Muscle of back (tissue), 13 donors: ENCODE results near the gene TLCD3A. TPM values are rescaled to one million over a fixed set of nuclear protein-coding genes. Genes with fewer than 3 reads are reported as not detected.
A peak's percentile ranks its signal among the peaks of the same experiment; 100 is the strongest.
"Not testable (repeated sequence)": the region's sequence is repeated elsewhere in the genome, so short reads cannot be mapped to it uniquely, and the experiment has no call there.

Experiments
- DNase-seq, 3 donors: peaks; one replicate each; pipeline versions ENCODE4 v3.0.0 to v3.0.0-alpha.2; 2013
- long read RNA-seq, 9 donors: transcript quantifications; one replicate each; lab custom pipeline, GENCODE V29; 2026
- polyA plus RNA-seq, 10 donors: library from polyadenylated mRNA; unstranded; fragments of 120-200 nt; gene quantifications; one replicate each; pipeline ENCODE4 v1.2.1, GENCODE V29; 2013; ENCODE audit not compliant: insufficient read length in 10 of 10

The TLCD3A gene
- polyA plus RNA-seq = 10 to 100 TPM; 14.1 to 29.3 (median 17.7) TPM
- long read RNA-seq, donor 1, partial matches to known transcripts = 0 of 6 reads
- long read RNA-seq, donor 1, other reads (novel, unspliced or antisense) = 0 of 6 reads
- long read RNA-seq, donor 2, partial matches to known transcripts = 0 of 5 reads
- long read RNA-seq, donor 2, other reads (novel, unspliced or antisense) = 0 of 5 reads
- long read RNA-seq, donor 3 = 0 reads
- long read RNA-seq, donor 4, partial matches to known transcripts = 0 of 2 reads
- long read RNA-seq, donor 4, other reads (novel, unspliced or antisense) = 0 of 2 reads
- long read RNA-seq, donor 5, transcript FAM57A-202 (5 exons, 2,412 nt) = major isoform, 5 of 6 reads
- long read RNA-seq, donor 5, partial matches to known transcripts = 0 of 6 reads
- long read RNA-seq, donor 5, other reads (novel, unspliced or antisense) = 0 of 6 reads
- long read RNA-seq, donor 6, partial matches to known transcripts = 0 of 6 reads
- long read RNA-seq, donor 6, other reads (novel, unspliced or antisense) = 0 of 6 reads
- long read RNA-seq, donor 7, partial matches to known transcripts = 0 of 4 reads
- long read RNA-seq, donor 7, other reads (novel, unspliced or antisense) = 0 of 4 reads
- long read RNA-seq, donor 8, partial matches to known transcripts = 0 of 3 reads
- long read RNA-seq, donor 8, other reads (novel, unspliced or antisense) = 0 of 3 reads
- long read RNA-seq, donor 9 = 0 reads

DNA sequence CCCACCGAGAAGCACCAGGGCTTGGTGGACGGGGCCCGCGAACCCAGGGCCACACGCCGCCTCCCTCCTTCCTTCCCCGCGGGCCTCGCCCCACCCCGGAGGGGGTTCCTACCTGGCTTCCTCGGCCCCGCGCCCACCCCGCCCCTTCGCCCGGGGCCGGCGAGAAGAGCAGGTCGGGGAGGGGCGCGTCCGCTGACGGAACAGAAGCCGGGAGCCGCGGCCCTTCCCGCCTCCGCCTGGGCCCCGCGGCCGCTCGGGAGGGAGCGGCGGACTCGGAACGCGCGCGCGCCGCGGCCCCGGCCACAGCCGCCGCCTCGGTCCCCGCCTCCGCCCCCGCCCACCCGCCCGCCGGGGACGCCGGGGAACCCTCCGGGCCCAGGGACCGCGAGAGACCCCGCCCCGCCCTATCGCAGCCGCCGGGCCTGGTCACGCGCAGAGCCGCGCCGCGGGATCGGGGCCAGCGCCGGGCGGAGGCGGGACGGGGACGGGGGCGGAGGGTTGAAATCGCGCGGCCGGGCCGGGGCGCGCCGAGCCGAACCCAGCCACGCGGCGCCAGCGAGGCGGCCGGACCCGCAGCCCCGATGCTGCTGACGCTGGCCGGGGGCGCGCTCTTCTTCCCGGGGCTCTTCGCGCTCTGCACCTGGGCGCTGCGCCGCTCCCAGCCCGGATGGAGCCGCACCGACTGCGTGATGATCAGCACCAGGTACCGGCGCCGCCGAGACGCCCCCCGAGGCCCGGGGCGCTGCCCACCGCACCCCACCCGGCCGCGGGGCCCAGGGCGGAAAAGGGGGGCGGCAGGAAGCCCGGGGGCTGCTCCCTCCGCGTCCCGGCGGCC is at the start of gene TLCD3A:
Gene TLCD3A, plus strand, starts transcription at position 530 of the 835 bp plus-strand sequence. Its CDS starts 52 bp downstream, at position 582.
- DNase-seq = peak in 2 of 3 donors; percentile 74 to 81

- no peak for DNase-seq
These were observed 49.4 kb upstream of the TLCD3A start for GRCh38 chr17:683040-683439.

- DNase-seq = no peak
These were observed 48.7 kb upstream of the TLCD3A start for GRCh38 chr17:683499-684254.

DNA sequence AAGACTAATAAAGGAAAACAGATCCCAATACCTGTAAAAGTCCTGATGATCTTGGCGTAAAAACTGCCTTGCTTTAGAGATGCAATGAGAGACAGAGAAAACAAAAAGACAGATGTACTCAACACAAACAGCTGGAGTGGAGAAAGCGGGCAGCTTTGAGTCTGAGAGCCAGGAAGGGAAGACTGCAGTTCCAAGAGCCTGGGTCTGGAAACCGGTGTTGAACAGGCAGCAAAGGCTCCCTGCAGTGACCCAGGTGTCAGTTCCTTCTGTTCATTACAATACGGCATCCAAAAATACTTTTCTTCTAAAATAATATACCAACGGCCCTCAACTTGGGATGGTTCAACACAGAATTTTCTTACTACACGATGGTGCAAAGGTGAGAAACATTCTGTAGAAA is 47.4 kb upstream of the TLCD3A start:
- DNase-seq = no peak

DNA sequence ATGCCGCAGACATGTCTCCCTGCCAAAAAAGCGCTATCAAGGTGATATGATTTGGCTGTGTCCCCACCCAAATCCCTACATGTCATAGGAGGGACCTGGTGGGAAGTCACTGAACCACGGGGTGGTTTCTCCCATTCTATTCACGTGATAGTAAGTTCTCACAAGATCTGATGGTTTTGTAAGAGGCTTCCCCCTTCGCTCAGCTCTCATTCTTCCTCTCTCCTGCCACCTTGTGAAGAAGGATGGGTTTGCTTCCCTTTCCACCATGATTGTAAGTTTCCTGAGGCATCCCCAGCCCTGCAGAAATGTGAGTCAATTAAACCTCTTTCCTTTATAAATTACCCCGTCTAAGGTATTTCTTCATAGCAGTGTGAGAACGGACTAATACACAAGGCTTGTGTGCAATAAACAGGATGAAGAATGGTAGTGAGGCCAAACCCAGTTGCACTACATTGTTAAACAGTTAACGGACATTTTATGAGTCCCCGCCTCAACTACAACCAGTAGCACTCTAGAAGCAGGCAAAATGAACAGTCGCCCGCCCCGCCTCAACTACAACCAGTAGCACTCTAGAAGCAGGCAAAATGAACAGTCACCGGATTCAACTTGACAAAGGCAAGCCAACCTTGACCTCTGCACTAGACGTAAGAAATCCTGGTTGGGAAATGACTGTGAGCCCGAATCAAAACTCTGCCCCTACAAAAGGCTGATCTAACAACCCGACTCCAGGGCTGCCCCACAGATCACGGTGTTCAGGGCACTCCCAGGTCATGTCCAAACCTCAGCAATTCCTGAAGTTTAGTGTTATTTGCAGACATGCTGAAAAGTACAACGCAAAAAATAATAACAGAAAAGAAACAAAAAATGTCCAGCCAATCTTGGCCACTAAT is 44.1 kb upstream of the TLCD3A start:
- peak in 2 of 3 donors; percentile 29 to 53 for DNase-seq

- no peak for DNase-seq
These were observed 42.7 kb upstream of the TLCD3A start for GRCh38 chr17:689556-690275.

- DNase-seq = peak in 1 of 3 donors; percentile 41
These were observed 42.0 kb upstream of the TLCD3A start for GRCh38 chr17:690361-690760.

DNA sequence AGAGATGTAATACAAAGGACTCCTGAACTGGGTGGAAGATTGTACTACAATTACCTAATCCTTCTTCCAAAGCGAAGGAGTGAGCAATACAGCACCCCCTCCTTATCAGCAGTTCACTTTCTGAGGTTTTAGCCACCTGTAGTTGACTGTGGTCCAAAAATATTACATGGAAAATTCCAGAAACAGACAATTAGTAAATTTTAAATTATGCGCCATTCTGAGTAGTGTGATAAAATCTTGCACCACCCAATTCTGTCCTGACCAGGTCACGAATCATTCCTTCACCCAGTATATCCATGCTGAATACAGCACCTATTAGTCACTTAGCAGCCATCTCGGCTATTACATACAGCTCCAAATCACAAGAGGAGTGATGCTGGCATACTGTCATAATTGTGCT is 41.0 kb upstream of the TLCD3A start:
- peak in 1 of 3 donors; percentile 56 for DNase-seq

GRCh38 chr17:692116-692515 is 40.3 kb upstream of the TLCD3A start:
- DNase-seq = peak in 1 of 3 donors; percentile 67

DNA sequence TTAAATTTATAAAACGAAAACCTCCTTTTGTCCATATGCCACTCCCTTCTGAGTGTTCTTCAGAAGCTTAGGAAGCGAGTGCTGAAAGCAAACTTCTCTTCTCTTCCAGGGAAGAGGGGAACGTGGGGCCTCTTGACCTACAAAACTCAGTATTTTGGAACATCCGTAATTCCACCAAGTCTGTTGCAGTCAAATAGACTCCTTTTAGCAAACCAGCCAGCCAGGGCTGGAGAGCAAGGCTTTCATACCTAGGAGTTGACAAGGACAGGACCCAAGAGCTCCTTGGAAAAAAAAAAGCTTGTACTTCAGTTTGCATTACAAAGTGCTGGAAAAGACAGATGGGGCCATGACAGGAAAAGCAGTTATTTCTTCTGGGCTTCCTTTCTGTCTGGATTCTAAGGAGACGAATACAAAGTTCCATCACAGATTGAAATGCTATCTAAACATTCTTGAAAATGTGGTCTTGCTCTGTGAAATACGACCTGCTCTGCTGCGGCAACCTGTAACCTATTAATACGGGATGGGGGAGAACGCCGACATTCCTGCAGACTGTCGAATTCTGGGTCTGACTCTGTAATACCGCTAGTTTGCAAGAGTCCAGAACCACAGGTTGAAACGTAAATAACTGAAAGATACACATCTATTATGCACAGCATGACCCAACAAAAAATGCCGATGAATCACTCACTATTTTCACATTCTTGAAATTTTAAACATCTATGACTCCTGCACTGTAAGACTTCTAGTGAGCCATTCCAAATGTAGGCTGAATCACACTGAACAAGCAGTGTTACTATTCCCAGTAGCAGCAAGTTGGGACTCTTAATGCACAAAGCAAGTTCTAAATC is 38.4 kb upstream of the TLCD3A start:
- DNase-seq = peak; percentile 68 to 97 (median 83)

DNA sequence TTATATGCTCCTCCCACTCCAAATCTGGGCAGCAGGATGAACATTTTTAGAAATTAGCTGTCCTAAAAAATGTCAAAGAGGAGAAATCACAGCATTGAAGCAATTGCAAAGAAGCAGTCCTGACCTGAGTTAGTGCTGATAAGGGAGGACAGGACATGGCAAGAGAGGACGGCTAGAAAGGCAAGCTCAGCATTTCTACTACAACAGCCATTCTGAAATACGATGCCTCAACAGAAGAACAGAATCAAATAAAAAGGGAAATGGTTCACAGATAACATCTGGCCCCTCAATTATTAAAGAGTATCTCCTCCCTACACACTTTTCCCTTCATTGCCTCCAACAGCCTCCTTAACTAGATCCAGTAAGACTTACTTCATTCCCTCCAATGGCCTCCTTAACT is 36.0 kb upstream of the TLCD3A start:
- DNase-seq = no peak

GRCh38 chr17:697682-698081 is 34.7 kb upstream of the TLCD3A start:
- DNase-seq = no peak

GRCh38 chr17:698096-698495 is 34.3 kb upstream of the TLCD3A start:
- DNase-seq = not testable (repeated sequence)

DNA sequence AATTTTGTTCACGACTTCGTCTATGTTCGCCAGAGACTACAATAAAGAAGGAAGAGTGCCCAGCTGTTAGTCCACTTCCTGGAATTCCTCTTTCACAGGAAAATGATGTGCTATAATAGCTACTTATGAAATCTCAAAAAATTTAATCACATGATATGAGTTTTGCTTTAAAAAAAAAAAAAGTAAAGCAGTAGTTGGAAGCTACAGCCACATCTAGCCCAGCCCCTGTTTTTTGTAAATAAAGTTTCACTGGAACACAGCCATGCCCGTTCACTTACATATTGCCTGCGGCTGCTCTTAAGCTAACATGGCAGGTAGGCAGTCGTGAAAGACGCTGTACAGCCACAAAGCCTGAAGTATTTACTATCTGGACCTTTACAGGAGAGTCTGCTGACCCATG is 33.1 kb upstream of the TLCD3A start:
- DNase-seq = no peak

- peak in 2 of 3 donors; percentile 18 to 42 for DNase-seq
These were observed 31.8 kb upstream of the TLCD3A start for GRCh38 chr17:700504-701094.

GRCh38 chr17:703081-703875 is 29.1 kb upstream of the TLCD3A start:
- no peak for DNase-seq
